GM23248 (cell line): ENCODE data around the gene ANGPTL2.

Source experiments
- EZH2 ChIP-seq: fragments of 200-600 bp; sonication (generic); IDR thresholded peaks from 2 replicates; pipeline ENCODE4 v1.6.1; 2018; ENCODE audit warnings: antibody characterized with exemption, mild to moderate bottlenecking; ENCODE audit not compliant: insufficient read depth, poor library complexity, severe bottlenecking
- EZH2phosphoT487 ChIP-seq: fragments of 200-600 bp; sonication (generic); IDR thresholded peaks from 2 replicates; pipeline ENCODE4 v1.6.1; 2018; ENCODE audit warnings: antibody characterized with exemption, moderate library complexity, mild to moderate bottlenecking, low read depth; ENCODE audit not compliant: insufficient read depth

DNA sequence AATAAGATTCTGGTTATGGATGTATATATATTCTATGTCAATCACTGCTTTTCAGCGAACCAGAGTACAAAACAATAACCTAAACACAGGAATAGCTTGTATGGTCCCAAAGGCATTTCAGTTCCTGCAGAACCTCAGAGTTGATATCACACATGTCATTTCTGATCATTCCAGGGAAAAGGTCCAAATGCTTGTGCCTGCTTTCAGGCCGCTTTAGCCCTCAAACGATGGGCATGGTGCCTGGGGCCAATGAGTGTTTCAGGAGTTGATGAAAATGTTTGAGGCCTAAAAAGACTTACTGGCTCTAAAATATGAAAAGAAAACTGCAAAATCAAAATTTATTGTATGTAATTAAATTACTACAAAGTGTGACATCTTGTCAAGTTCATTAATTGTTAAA lies 22.8 kb downstream of the ANGPTL2 start:
- TF ChIP-seq EZH2 (no peak), EZH2phosphoT487 (no peak)
